Lung (tissue), 12 donors: ENCODE data around the gene TRABD2B. TPM values are rescaled to one million over a fixed set of nuclear protein-coding genes. Genes with fewer than 3 reads are reported as not detected.
A peak's percentile ranks its signal among the peaks of the same experiment; 100 is the strongest.

Experiments used
- ATAC-seq: fragments of 200-7000 bp; cut with Tn5 transposase; one replicate; pipeline ENCODE4 v1.9.1; 2020; ENCODE audit warnings: moderate number of reproducible peaks; ENCODE audit not compliant: insufficient read depth, low FRiP score
- DNase-seq, 3 donors: peaks; one replicate each; pipeline ENCODE4 v3.0.0-alpha.2; 2013 to 2017
- H3K27ac ChIP-seq, 2 donors: one replicate each; pipeline ENCODE4 v1.5.1; 2013; ENCODE audit warnings: mild to moderate bottlenecking in 2 of 2, moderate library complexity in 2 of 2, control low read depth in 1 of 2, inconsistent platforms in 1 of 2, low read depth in 1 of 2, low read length in 1 of 2
- H3K27me3 ChIP-seq, 3 donors: one replicate each; pipeline ENCODE4 v1.5.1; 2013; ENCODE audit warnings: low read length in 2 of 3; ENCODE audit not compliant: control insufficient read depth in 3 of 3, insufficient read depth in 3 of 3
- H3K36me3 ChIP-seq, 4 donors: one replicate each; pipeline ENCODE4 v1.5.1; 2013; ENCODE audit warnings: low read length in 4 of 4, mild to moderate bottlenecking in 1 of 4, moderate library complexity in 1 of 4; ENCODE audit not compliant: control insufficient read depth in 4 of 4, insufficient read depth in 4 of 4
- H3K4me1 ChIP-seq, 5 donors: one replicate each; pipeline ENCODE4 v1.5.1; 2013; ENCODE audit warnings: low read length in 5 of 5, mild to moderate bottlenecking in 2 of 5, moderate library complexity in 1 of 5; ENCODE audit not compliant: control insufficient read depth in 5 of 5, insufficient read depth in 5 of 5
- H3K4me3 ChIP-seq: one replicate; pipeline ENCODE4 v1.5.1; 2013; ENCODE audit warnings: mild to moderate bottlenecking, control low read depth, moderate library complexity
- H3K9ac ChIP-seq, 2 donors: one replicate each; pipeline ENCODE4 v1.5.1; 2013; ENCODE audit warnings: low read length in 2 of 2, control low read depth in 1 of 2; ENCODE audit not compliant: insufficient read depth in 1 of 2
- H3K9me3 ChIP-seq, 4 donors: one replicate each; pipeline ENCODE4 v1.5.1; 2013; ENCODE audit warnings: low read length in 3 of 4, mild to moderate bottlenecking in 1 of 4, moderate library complexity in 1 of 4; ENCODE audit not compliant: control insufficient read depth in 4 of 4, insufficient read depth in 3 of 4
- WGBS, 2 donors: extraction: QIAGEN DNeasy Blood & Tissue Kit; methylation state at CpG; one replicate each; pipeline ENCODE4 v1.1.7; 2013; 5-methylcytosine and 5-hydroxymethylcytosine counted together
- polyA plus RNA-seq, 2 donors: library from polyadenylated mRNA; stranded (reverse); fragments of 200-250 nt; gene quantifications; one replicate each; pipeline ENCODE4 v1.2.1, GENCODE V29; 2013
- total RNA-seq, 2 donors: library from RNA; depleted of rRNA in 1 of 2; stranded (reverse); fragments of >200 nt in 1 of 2; gene quantifications; one replicate each; pipeline ENCODE4 v1.2.1, GENCODE V29; 2014 to 2021
- TF ChIP-seq, protein P1 (sequence below): IDR thresholded peaks from 2 replicates; pipeline ENCODE4 v1.5.1; 2012; ENCODE audit warnings: mild to moderate bottlenecking; ENCODE audit errors: control extremely low read depth, extremely low read depth
- donor health status: control.
- donor health status: control.
- donor health status: Bipolar disorder and iron deficiency.
- donor health status: healthy.
- donor health status: DM: yes; HTN: yes; CAD: no.

TRABD2B gene
- total and polyA plus RNA-seq, 4 donors: 0.37 to 1.9 (median 0.64) TPM

DNA sequence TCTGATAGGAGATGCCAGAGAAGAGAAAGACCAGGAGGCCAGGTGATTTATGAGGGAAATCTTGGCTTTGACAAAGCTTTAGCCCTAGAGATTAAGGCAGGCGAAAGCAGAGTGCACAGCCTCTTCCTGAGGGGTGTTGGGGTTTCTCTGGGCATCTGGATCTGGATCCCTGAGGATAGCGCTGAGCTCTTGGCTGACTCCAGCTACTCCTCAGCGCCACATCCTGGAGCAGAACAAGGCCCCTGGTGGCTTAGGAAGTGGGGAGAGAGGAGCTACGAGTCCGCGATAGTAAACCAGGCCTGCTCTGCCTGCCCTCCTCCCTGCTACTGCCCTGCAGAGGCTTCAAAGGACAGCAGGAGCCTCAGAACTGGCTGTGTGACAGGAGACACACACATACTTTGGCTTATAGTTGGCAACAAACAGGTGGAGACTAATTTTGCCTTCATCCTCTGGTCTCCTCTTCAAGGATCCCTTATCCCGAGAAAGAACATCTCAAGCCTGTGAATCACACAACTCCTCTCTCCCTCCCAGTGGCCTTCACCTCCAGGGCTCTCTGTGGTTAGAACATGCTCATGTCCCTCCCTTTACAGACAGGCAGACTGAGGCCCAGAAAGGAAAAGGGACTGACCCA lies 66.9 kb downstream of the TRABD2B start:
- Histone ChIP-seq H3K27ac (no peak overlapping the region), H3K27me3 (no peaks in the 10 kb centered on the region), H3K4me1 (peaks cover 0 to 19% (median 6%) of the 10 kb centered on the region in 5 donors), H3K36me3 (no peaks in the 10 kb centered on the region), H3K9me3 (no peaks in the 10 kb centered on the region), H3K9ac (no peak overlapping the region), H3K4me3 (no peak overlapping the region)
- no peak for ATAC-seq
- DNase-seq: peak in 2 of 3 donors; percentile 24 to 61
- TF ChIP-seq, protein P1, sequence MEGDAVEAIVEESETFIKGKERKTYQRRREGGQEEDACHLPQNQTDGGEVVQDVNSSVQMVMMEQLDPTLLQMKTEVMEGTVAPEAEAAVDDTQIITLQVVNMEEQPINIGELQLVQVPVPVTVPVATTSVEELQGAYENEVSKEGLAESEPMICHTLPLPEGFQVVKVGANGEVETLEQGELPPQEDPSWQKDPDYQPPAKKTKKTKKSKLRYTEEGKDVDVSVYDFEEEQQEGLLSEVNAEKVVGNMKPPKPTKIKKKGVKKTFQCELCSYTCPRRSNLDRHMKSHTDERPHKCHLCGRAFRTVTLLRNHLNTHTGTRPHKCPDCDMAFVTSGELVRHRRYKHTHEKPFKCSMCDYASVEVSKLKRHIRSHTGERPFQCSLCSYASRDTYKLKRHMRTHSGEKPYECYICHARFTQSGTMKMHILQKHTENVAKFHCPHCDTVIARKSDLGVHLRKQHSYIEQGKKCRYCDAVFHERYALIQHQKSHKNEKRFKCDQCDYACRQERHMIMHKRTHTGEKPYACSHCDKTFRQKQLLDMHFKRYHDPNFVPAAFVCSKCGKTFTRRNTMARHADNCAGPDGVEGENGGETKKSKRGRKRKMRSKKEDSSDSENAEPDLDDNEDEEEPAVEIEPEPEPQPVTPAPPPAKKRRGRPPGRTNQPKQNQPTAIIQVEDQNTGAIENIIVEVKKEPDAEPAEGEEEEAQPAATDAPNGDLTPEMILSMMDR: no peak
- 84 to 91% methylated on average over 7 of the region's 7 CpGs for WGBS, 2 donors

DNA sequence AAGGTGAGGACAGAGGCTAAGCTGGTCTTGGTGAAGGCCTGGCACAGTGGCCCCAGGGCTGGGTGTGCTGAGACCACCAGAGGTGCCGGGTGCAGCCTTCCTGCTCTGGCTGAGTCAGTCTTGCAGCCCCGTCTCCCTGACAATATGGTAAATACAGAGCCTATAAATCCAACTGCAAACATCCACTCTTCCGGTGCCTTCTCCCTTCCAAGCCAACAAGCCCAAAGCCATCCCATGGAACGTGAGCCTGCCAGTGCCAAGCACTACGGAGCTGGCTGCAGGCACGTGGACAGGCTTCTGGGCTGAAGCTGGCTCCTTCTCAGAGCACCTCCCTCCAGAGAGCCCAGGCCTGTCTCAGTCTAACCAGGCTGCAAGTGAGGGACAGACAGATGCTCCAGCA lies 70.0 kb downstream of the TRABD2B start:
- TF ChIP-seq, protein P1: no peak
- Histone ChIP-seq H3K4me3 (no peak overlapping the region), H3K27me3 (no peaks in the 10 kb centered on the region), H3K9ac (no peak overlapping the region), H3K4me1 (peaks cover 0 to 6% (median 0%) of the 10 kb centered on the region in 5 donors), H3K27ac (no peak overlapping the region), H3K36me3 (no peaks in the 10 kb centered on the region), H3K9me3 (no peaks in the 10 kb centered on the region)
- DNase-seq: no peak
- ATAC-seq: no peak
- 88% methylated on average over 6 of the region's 6 CpGs for WGBS, 2 donors

DNA sequence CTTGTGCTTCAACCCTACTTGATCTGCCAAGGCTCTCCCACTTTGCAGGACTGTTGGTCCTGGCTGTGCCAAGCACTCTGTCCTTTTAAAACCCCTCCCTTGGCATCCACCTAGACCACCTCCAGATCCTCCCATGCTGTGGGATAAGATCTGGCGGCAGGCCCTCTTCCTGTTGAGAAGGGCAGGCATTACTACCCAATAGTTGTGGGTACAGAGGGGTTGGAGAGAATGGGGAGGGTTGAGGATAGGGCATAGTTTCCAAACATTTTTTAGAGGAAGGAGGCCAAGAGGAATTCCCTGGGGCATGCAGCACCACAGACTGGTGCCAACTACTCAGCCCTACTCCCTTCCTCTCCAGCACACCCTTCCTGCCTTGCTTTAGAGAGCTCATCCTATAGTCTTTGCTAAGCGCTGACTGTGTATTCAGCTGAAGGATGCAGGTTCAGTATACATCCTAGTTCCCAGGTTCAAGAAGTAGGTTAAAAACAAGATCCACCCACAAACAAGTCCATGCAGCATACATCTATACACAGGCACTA lies 70.7 kb downstream of the TRABD2B start:
- H3K27me3 ChIP-seq: no peaks in the 10 kb centered on the region
- H3K36me3 ChIP-seq: no peaks in the 10 kb centered on the region
- peaks cover 0 to 6% (median 0%) of the 10 kb centered on the region in 5 donors for H3K4me1 ChIP-seq
- no peaks in the 10 kb centered on the region for H3K9me3 ChIP-seq
- H3K4me3 ChIP-seq: no peak overlapping the region
- H3K27ac ChIP-seq: no peak overlapping the region
- no peak overlapping the region for H3K9ac ChIP-seq
- TF ChIP-seq, protein P1: no peak
- WGBS, 2 donors: 36 to 45% methylated on average over 2 of the region's 2 CpGs
- DNase-seq: no peak
- ATAC-seq: no peak
